Astrocyte (in vitro differentiated cells and primary cell): ENCODE data around the gene LGALS9C. TPM values are rescaled to one million over a fixed set of nuclear protein-coding genes. Genes with fewer than 3 reads are reported as not detected.
"Not testable (repeated sequence)": the region's sequence is repeated elsewhere in the genome, so short reads cannot be mapped to it uniquely, and the experiment has no call there.

ENCODE experiments used
- DNase-seq: peaks from one replicate; pipeline ENCODE4 v3.0.0-alpha.2; 2010; ENCODE audit warnings: low read depth
- FAIRE-seq: peaks from 2 replicates; lab custom pipeline; 2011; peaks lifted over from hg19 to GRCh38; lab: Jason Lieb, UNC
- H2AFZ ChIP-seq: 2 replicates; pipeline ENCODE4 v1.6.0; 2012; ENCODE audit warnings: low read depth, low read length, inconsistent platforms
- H3K27ac ChIP-seq: 2 replicates; pipeline ENCODE4 v1.5.1; 2011; ENCODE audit warnings: low read depth, low read length, inconsistent platforms
- H3K27me3 ChIP-seq: 2 replicates; pipeline ENCODE4 v1.6.0; 2011; ENCODE audit warnings: low read length, inconsistent platforms; ENCODE audit not compliant: insufficient read depth
- H3K36me3 ChIP-seq: 2 replicates; pipeline ENCODE4 v1.5.1; 2011; ENCODE audit warnings: low read length, inconsistent platforms; ENCODE audit not compliant: insufficient read depth
- H3K4me1 ChIP-seq: 2 replicates; pipeline ENCODE4 v1.5.1; 2011; ENCODE audit warnings: low read length, inconsistent platforms; ENCODE audit not compliant: insufficient read depth
- H3K4me2 ChIP-seq: 2 replicates; pipeline ENCODE4 v1.6.0; 2012; ENCODE audit warnings: low read length, inconsistent platforms
- H3K4me3 ChIP-seq: 2 replicates; pipeline ENCODE4 v1.5.1; 2011; ENCODE audit warnings: low read depth, mild to moderate bottlenecking, low read length, inconsistent platforms; ENCODE audit not compliant: insufficient read depth
- H3K79me2 ChIP-seq: 2 replicates; pipeline ENCODE4 v1.6.0; 2012; ENCODE audit warnings: mild to moderate bottlenecking, low read length, inconsistent platforms; ENCODE audit not compliant: insufficient read depth
- H3K9ac ChIP-seq: 2 replicates; pipeline ENCODE4 v1.6.0; 2012; ENCODE audit warnings: mild to moderate bottlenecking, low read length, inconsistent platforms
- H3K9me3 ChIP-seq: 2 replicates; pipeline ENCODE4 v1.5.1; 2012; ENCODE audit warnings: low read depth, mild to moderate bottlenecking, low read length, inconsistent platforms; ENCODE audit not compliant: insufficient read depth
- H4K20me1 ChIP-seq: 2 replicates; pipeline ENCODE4 v1.6.0; 2012; ENCODE audit warnings: low read length, inconsistent platforms; ENCODE audit not compliant: insufficient read depth
- H3K27ac Mint-ChIP-seq: one replicate; pipeline ENCODE4 v1.8.0; 2021; ENCODE audit warnings: mild to moderate bottlenecking, mixed read lengths; ENCODE audit not compliant: unreplicated experiment
- H3K27me3 Mint-ChIP-seq: one replicate; pipeline ENCODE4 v1.8.0; 2021; ENCODE audit warnings: low read depth, mixed read lengths; ENCODE audit not compliant: unreplicated experiment
- H3K36me3 Mint-ChIP-seq: one replicate; pipeline ENCODE4 v1.8.0; 2021; ENCODE audit warnings: low read depth, mixed read lengths; ENCODE audit not compliant: unreplicated experiment
- H3K4me1 Mint-ChIP-seq: one replicate; pipeline ENCODE4 v1.8.0; 2021; ENCODE audit warnings: low read depth, mixed read lengths; ENCODE audit not compliant: unreplicated experiment
- H3K4me3 Mint-ChIP-seq: one replicate; pipeline ENCODE4 v1.8.0; 2021; ENCODE audit warnings: mild to moderate bottlenecking, moderate library complexity, mixed read lengths; ENCODE audit not compliant: unreplicated experiment
- H3K9me3 Mint-ChIP-seq: one replicate; pipeline ENCODE4 v1.8.0; 2021; ENCODE audit warnings: mild to moderate bottlenecking, mixed read lengths; ENCODE audit not compliant: unreplicated experiment
- total RNA-seq: library from RNA; stranded (reverse); gene quantifications from 2 replicates; pipeline ENCODE4 v1.2.1, GENCODE V29; 2021

The LGALS9C gene
- total RNA-seq, 1 donor from 2014 or later: not detected

GRCh38 chr17:18487633-18488032, 11.0 kb downstream of the LGALS9C start:
- H3K36me3 ChIP-seq, H3K4me1 Mint-ChIP-seq, H3K79me2 ChIP-seq, H3K4me3 Mint-ChIP-seq, H4K20me1 ChIP-seq, H3K27ac Mint-ChIP-seq, DNase-seq, FAIRE-seq, H2AFZ ChIP-seq, H3K9ac ChIP-seq, H3K27ac ChIP-seq, H3K27me3 ChIP-seq, H3K4me3 ChIP-seq, H3K27me3 Mint-ChIP-seq, H3K9me3 ChIP-seq, H3K4me1 ChIP-seq, H3K36me3 Mint-ChIP-seq, H3K4me2 ChIP-seq, H3K9me3 Mint-ChIP-seq: not testable (repeated sequence)

- not testable (repeated sequence) for H3K4me3 Mint-ChIP-seq, H3K27ac Mint-ChIP-seq, H3K27me3 Mint-ChIP-seq, H3K27ac ChIP-seq, H3K4me2 ChIP-seq, H3K9ac ChIP-seq, H3K27me3 ChIP-seq, H4K20me1 ChIP-seq, H3K4me1 Mint-ChIP-seq, H3K4me1 ChIP-seq, H3K36me3 ChIP-seq, DNase-seq, H2AFZ ChIP-seq, H3K9me3 ChIP-seq, H3K36me3 Mint-ChIP-seq, H3K79me2 ChIP-seq, H3K4me3 ChIP-seq, FAIRE-seq, H3K9me3 Mint-ChIP-seq
Measured at GRCh38 chr17:18488622-18489021, 12.0 kb downstream of the LGALS9C start.

- not testable (repeated sequence) for H3K4me2 ChIP-seq, H3K4me1 Mint-ChIP-seq, H3K9me3 ChIP-seq, FAIRE-seq, H3K9ac ChIP-seq, H3K27me3 ChIP-seq, H3K36me3 ChIP-seq, H3K36me3 Mint-ChIP-seq, H3K9me3 Mint-ChIP-seq, H3K27ac ChIP-seq, H3K4me3 ChIP-seq, H4K20me1 ChIP-seq, H3K27me3 Mint-ChIP-seq, H3K79me2 ChIP-seq, H3K4me3 Mint-ChIP-seq, H2AFZ ChIP-seq, H3K4me1 ChIP-seq, H3K27ac Mint-ChIP-seq, DNase-seq
Measured at GRCh38 chr17:18490016-18490415, 13.4 kb downstream of the LGALS9C start.

GRCh38 chr17:18492712-18493480, 16.3 kb downstream of the LGALS9C start:
- H3K9ac ChIP-seq, H3K36me3 ChIP-seq, H3K4me1 ChIP-seq, H3K79me2 ChIP-seq, H3K4me1 Mint-ChIP-seq, H2AFZ ChIP-seq, DNase-seq, H3K4me3 Mint-ChIP-seq, H3K9me3 ChIP-seq, H3K4me2 ChIP-seq, H4K20me1 ChIP-seq, H3K27ac Mint-ChIP-seq, H3K27me3 Mint-ChIP-seq, H3K9me3 Mint-ChIP-seq, H3K27ac ChIP-seq, H3K4me3 ChIP-seq, H3K27me3 ChIP-seq, H3K36me3 Mint-ChIP-seq, FAIRE-seq: not testable (repeated sequence)

DNA sequence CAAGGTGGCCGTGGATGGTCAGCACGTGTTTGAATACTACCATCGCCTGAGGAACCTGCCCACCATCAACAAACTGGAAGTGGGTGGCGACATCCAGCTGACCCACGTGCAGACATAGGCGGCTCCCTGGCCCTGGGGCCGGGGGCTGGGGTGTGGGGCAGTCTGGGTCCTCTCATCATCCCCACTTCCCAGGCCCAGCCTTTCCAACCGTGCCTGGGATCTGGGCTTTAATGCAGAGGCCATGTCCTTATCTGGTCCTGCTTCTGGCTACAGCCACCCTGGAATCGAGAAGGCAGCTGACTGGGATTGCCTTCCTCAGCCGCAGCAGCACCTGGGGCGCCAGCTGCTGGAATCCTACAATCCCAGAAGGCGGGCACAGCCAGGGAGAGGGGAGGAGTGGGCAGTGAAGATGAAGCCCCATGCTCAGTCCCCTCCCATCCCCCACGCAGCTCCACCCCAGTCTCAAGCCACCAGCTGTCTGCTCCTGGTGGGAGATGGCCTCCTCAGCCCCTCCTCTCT, 17.7 kb downstream of the LGALS9C start:
- not testable (repeated sequence) for H3K9me3 Mint-ChIP-seq, H3K27me3 Mint-ChIP-seq, H4K20me1 ChIP-seq, H3K4me3 ChIP-seq, H3K27ac Mint-ChIP-seq, H3K36me3 Mint-ChIP-seq, H2AFZ ChIP-seq, H3K79me2 ChIP-seq, H3K27ac ChIP-seq, FAIRE-seq, H3K36me3 ChIP-seq, H3K4me1 Mint-ChIP-seq, H3K4me2 ChIP-seq, H3K27me3 ChIP-seq, H3K9ac ChIP-seq, H3K4me1 ChIP-seq, H3K9me3 ChIP-seq, H3K4me3 Mint-ChIP-seq, DNase-seq
